GM12878 (cell line): ENCODE data around the gene CD69. TPM values are rescaled to one million over a fixed set of nuclear protein-coding genes. Genes with fewer than 3 reads are reported as not detected.
A peak's percentile ranks its signal among the peaks of the same experiment; 100 is the strongest.

ENCODE experiments used
- ATAC-seq: fragments of 200-7000 bp; cut with Tn5 transposase; 3 replicates; pipeline ENCODE4 v1.9.1; 2020; ENCODE audit warnings: mild to moderate bottlenecking, moderate library complexity
- BruUV-seq: library from RNA; stranded (reverse); fragments of 400-500 nt; replicated peaks from 2 replicates; lab custom pipeline; 2021; lab: Mats Ljungman, UMichigan
- CTCF ChIA-PET: fragments of 300-600 bp; sonication (Branson Sonifier 250); formaldehyde crosslinking; extraction: SDS; loops from one replicate; lab custom pipeline; 2021; ENCODE audit warnings: inconsistent platforms; lab: Yijun Ruan, JAX
- POLR2A ChIA-PET: fragments of 350-600 bp; formaldehyde crosslinking; extraction: SDS; loops from one replicate; lab custom pipeline; 2021; ENCODE audit warnings: inconsistent platforms; lab: Charles Lee
- RAD21 ChIA-PET: fragments of 300-600 bp; sonication (Branson Sonifier 250); formaldehyde crosslinking; loops from one replicate; lab custom pipeline; 2023; ENCODE audit warnings: antibody characterized with exemption; ENCODE audit not compliant: unreplicated experiment; lab: Charles Lee
- SMC1A ChIA-PET: fragments of 300-600 bp; sonication (Branson Sonifier 250); formaldehyde crosslinking; loops from one replicate; lab custom pipeline; 2023; ENCODE audit not compliant: unreplicated experiment, uncharacterized antibody; lab: Charles Lee
- DNase-seq: peaks from one replicate; pipeline ENCODE4 v3.0.0-alpha.2; 2011; ENCODE audit warnings: low read depth, low spot score
- FAIRE-seq: peaks from 3 replicates; lab custom pipeline; 2011; peaks lifted over from hg19 to GRCh38; lab: Jason Lieb, UNC
- H2AFZ ChIP-seq: 2 replicates; pipeline ENCODE4 v1.6.0; 2011; ENCODE audit warnings: low read depth, low read length, control low read depth; ENCODE audit not compliant: control insufficient read depth
- H3K27ac ChIP-seq: 2 replicates; pipeline ENCODE4 v1.5.1; 2011; ENCODE audit warnings: control low read depth; ENCODE audit not compliant: control insufficient read depth, insufficient read depth
- H3K27me3 ChIP-seq, 2 experiments: replicated peaks in 1 of 2; 2 replicates each; pipeline versions ENCODE4 v1.6.0 to v1.6.1; 2011; ENCODE audit warnings: low read length in 1 of 2; ENCODE audit not compliant: control insufficient read depth in 2 of 2, insufficient read depth in 2 of 2
- H3K36me3 ChIP-seq, 2 experiments: 2 replicates each; pipeline ENCODE4 v1.5.1; 2011; ENCODE audit warnings: low read length in 1 of 2; ENCODE audit not compliant: control insufficient read depth in 2 of 2, insufficient read depth in 2 of 2
- H3K4me1 ChIP-seq: 2 replicates; pipeline ENCODE4 v1.6.1; 2011; ENCODE audit warnings: mild to moderate bottlenecking, low read length, moderate library complexity, mixed read lengths; ENCODE audit not compliant: control insufficient read depth, insufficient read depth
- H3K4me2 ChIP-seq: 2 replicates; pipeline ENCODE4 v1.6.0; 2011; ENCODE audit warnings: control low read depth; ENCODE audit not compliant: control insufficient read depth, insufficient read depth
- H3K4me3 ChIP-seq: fragments of 200-600 bp; sonication (generic); 2 replicates; pipeline ENCODE4 v1.5.1; 2016
- H3K79me2 ChIP-seq: 2 replicates; pipeline ENCODE4 v1.6.0; 2011; ENCODE audit warnings: low read length; ENCODE audit not compliant: control insufficient read depth, insufficient read depth
- H3K9ac ChIP-seq: 2 replicates; pipeline ENCODE4 v1.8.0; 2011; ENCODE audit warnings: low read length, control low read depth, mixed read lengths; ENCODE audit not compliant: control insufficient read depth, insufficient read depth
- H3K9me3 ChIP-seq: replicated peaks from 3 replicates; pipeline ENCODE4 v1.5.1; 2011; ENCODE audit warnings: mild to moderate bottlenecking, low read length; ENCODE audit not compliant: control insufficient read depth, insufficient read depth
- H4K20me1 ChIP-seq: 2 replicates; pipeline ENCODE4 v1.6.0; 2011; ENCODE audit not compliant: control insufficient read depth, insufficient read depth
- ATF7 ChIP-seq: fragments of 450-650 bp; IDR thresholded peaks from 2 replicates; pipeline ENCODE4 v1.6.1; 2016; ENCODE audit warnings: low read depth, mild to moderate bottlenecking
- DPF2 ChIP-seq: fragments of 450-650 bp; IDR thresholded peaks from 2 replicates; pipeline ENCODE4 v1.6.1; 2017; ENCODE audit warnings: mild to moderate bottlenecking
- EZH2 ChIP-seq: IDR thresholded peaks from 2 replicates; pipeline ENCODE4 v1.6.1; 2012; ENCODE audit warnings: low read depth, mild to moderate bottlenecking, control low read depth, inconsistent platforms, low read length, borderline replicate concordance; ENCODE audit not compliant: control insufficient read depth
- MLLT1 ChIP-seq: fragments of 450-650 bp; IDR thresholded peaks from 2 replicates; pipeline ENCODE4 v1.6.1; 2016; ENCODE audit warnings: mild to moderate bottlenecking
- WGBS: methylation state at CpG from one replicate; pipeline ENCODE4 v1.1.6; 2016; ENCODE audit warnings: low lambda C conversion rate; ENCODE audit not compliant: insufficient replicate concordance, insufficient coverage; ENCODE audit errors: missing lambda C conversion rate; 5-methylcytosine and 5-hydroxymethylcytosine counted together
- in situ Hi-C: fragments of 300-500 bp; cut with MboI; formaldehyde crosslinking; loops from 9 replicates; pipeline ENCODE4 v1.14.3; 2018; ENCODE audit warnings: mixed read lengths
- intact Hi-C: fragments of 100-400 bp; cut with micrococcal nuclease; formaldehyde crosslinking; loops from one replicate; pipeline ENCODE4 v1.14.2; 2022; ENCODE audit not compliant: unreplicated experiment
- polyA plus RNA-seq, 11 experiments: library from polyadenylated mRNA; depleted of rRNA in 4 of 11; unstranded in 6 of 11; stranded (reverse) in 5 of 11; fragments of >200 nt; fragmentation: Nextera tagmentation in 4 of 11; fragmentation: Illumina TruSeq in 1 of 11; extraction: Ambion mirVana in 4 of 11; extraction: Trizol in 1 of 11; gene quantifications; 1 replicate in 1 of 11; 2 replicates in 10 of 11; pipeline versions ENCODE4 v1.2.1 to v1.2.3, GENCODE V29; 2011 to 2016; ENCODE audit warnings: inconsistent platforms in 2 of 11, missing spikeins in 2 of 11, low read depth in 1 of 11
- total RNA-seq, 4 experiments: library from RNA; depleted of rRNA in 3 of 4; stranded (reverse); fragments of >200 nt in 3 of 4; fragmentation: Illumina TruSeq in 1 of 4; extraction: Trizol in 1 of 4; gene quantifications; 2 replicates each; pipeline versions ENCODE4 v1.2.1 to v1.2.3, GENCODE V29; 2013 to 2021

The CD69 gene
- total and polyA plus RNA-seq, 10 of the 15 experiments (the other 5 are each of a cell fraction or from before 2014, with no cell fraction given): 7.3 to 156 (median 15.0) TPM

- Histone ChIP-seq H3K9me3 (no peaks in the 10 kb centered on the region), H3K79me2 (peaks cover 15% of the 10 kb centered on the region), H3K27ac (peak overlapping the region; percentile 66), H3K4me2 (peak overlapping the region; percentile 31), H3K4me1 (peaks cover 20% of the 10 kb centered on the region), H3K27me3 (no peaks in the 10 kb centered on the region), H4K20me1 (no peaks in the 10 kb centered on the region), H3K4me3 (no peak overlapping the region), H2AFZ (peak overlapping the region; percentile 45), H3K36me3 (no peaks in the 10 kb centered on the region), H3K9ac (peak overlapping the region; percentile 37)
- POLR2A ChIA-PET: interaction anchor here (0.5 to 0.9 kb wide), 2 partner anchors 15 to 632 kb away, joined by 3 read pairs; no protein-coding TSS in a partner anchor
- DNase-seq (no peak), FAIRE-seq (no peak), ATAC-seq (no peak)
- WGBS: 27% methylated on average over 3 of the region's 3 CpGs
- SMC1A ChIA-PET: interaction anchor here (1.0 to 1.8 kb wide), 2 partner anchors 12 to 15 kb away, joined by 3 to 6 read pairs; no protein-coding TSS in a partner anchor
- in situ Hi-C loops (no loop called here), intact Hi-C loops (no loop called here)
- RAD21 ChIA-PET: interaction anchor here (1.1 kb wide), 1 partner anchor 68 kb away, joined by 3 read pairs; no protein-coding TSS in a partner anchor
- 0 out of 2 replicates have a peak, but pooled peaks have one; percentile 23 for TF ChIP-seq MLLT1
- TF ChIP-seq ATF7: peak; percentile 39; the same call in 1 of the 2 replicates
- 0 out of 2 replicates have a peak, but pooled peaks have one; percentile 7 for TF ChIP-seq DPF2
- no peak for TF ChIP-seq EZH2
- BruUV-seq: no TSS peak
- CTCF ChIA-PET: interaction anchor here (1.3 to 3.1 kb wide), 3 partner anchors 12 to 101 kb away, joined by 3 to 18 read pairs (median 4); no protein-coding TSS in a partner anchor
Measured at GRCh38 chr12:9736936-9737705, 23.6 kb downstream of the CD69 start.
